Stimulated activated CD4-positive, alpha-beta T cell treated with anti-CD3 and anti-CD28 coated beads, Interleukin-4, amount 100 ng/mL, for 24 hours (primary cell): ENCODE data around the gene PCYT1A.

Experiments
- DNase-seq: peaks from one replicate; pipeline ENCODE4 v3.0.0-alpha.2; 2020

Gene PCYT1A

DNA sequence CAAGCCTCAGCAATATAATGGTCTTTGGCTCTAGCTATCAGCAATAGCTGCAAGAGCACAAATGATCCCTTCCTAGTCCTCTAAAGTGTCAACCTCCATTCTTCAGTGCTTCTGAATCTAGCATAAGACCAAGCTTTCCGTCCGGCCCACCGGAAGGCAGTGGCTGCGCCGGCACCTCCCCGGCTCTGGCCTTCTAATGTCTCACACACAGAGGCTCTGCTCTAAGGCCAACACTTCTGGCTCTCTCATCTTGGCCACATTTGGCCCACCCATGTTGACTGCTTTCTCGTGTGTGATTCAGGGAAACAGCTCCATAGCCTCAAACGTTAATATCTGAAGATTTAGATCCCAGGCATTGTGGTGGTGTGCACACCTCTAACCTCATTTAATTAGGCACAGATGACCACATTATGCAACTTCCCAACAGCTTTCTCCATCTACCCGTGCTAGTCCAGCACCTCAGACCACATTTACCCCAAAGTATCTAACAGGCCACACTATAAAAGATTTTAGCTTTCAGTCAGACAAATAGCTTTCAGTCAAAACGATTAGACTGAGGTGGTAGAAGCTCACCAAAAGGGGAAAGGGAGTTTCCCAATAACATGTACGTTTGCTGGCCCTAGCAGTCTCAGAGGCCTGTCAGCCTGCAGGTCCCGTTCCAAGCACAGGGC is 51.9 kb downstream of the PCYT1A start:
- no peak for DNase-seq

DNA sequence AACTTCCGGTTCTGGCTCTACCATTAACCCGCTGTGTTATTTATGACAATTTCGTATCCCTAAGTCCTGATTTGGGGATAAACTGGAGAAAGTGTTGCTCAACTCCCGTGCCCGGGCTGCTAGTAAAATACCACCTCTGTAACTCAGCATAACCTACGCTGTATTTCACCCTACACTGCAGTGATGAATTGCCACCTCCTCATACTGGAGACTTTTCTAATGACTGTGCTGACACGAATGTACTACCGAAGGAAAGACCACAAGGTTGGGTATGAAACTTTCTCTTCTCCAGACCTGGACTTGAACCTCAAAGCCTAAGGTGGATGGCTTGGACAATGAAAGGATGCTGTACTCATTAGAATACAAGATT is 54.7 kb downstream of the PCYT1A start:
- no peak for DNase-seq

DNA sequence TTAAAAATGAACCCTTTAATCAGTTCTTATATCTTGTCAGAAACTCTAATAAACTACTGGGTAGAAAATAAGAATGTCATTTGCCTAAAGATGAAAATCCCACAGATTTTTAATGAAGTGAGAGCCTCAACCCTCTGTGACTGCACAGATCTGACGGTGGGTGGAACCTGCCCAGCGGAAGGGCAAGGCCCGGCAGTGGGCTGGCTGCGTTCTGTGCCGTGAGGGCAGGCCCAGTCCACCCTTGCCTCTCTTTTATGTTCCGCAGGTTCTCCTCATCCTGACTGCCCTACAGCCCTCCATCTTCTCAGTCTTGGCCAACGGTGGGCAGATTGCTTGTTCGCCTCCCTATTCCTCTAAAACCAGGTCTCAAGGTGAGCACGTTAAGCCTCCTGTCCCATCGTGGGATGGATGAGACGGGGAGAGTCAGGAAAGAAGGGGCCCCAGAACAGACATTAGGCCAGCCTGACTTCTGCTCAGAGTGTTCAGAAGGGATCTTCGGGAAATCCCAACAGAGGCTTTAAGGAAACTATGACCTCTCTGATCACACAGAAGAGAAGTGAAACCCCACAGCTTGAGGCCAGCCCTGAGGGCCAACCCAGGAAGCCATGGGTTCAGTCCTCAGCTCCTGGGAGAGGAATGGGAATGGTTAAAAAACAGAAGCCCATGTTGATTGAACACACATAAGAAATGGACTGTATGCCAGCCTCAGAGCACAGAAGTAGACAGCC is 55.2 kb downstream of the PCYT1A start:
- no peak for DNase-seq

DNA sequence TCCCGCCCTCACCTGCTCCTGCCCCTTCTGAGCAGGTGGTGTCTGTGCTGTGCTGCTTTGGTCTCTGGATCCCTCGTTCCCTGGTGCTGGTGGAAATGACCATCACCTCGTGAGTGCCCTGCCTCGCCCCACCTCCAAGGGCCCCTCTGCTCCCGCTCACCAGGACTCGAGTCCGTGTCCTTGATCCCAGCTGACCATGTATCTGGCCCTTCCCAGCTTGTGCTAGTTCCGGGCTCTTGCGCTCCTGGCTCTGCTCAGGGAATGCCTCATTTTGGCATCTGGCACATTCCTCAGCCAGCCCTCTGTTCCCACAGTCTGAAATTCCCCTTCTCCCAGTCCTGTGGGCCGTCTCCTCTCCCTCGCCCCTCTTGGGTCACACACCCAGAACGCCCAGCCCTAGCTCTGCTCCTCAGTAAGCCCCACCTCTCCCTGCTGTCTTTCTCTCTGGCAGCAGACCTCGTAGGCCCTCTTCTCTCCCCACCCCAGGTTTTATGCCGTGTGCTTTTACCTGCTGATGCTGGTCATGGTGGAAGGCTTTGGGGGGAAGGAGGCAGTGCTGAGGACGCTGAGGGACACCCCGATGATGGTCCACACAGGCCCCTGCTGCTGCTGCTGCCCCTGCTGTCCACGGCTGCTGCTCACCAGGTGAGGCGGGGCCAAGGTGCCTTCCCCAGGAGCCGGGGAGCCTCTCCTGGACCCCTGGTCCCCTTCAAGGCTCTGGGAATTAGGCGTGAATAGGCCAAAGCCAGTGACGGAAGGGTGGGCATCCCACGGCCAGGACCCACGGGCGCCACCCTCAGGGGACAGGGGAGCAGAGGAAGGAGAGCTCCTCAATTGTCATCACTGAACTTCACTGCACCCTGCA is 59.7 kb downstream of the PCYT1A start:
- DNase-seq, result no peak

DNA sequence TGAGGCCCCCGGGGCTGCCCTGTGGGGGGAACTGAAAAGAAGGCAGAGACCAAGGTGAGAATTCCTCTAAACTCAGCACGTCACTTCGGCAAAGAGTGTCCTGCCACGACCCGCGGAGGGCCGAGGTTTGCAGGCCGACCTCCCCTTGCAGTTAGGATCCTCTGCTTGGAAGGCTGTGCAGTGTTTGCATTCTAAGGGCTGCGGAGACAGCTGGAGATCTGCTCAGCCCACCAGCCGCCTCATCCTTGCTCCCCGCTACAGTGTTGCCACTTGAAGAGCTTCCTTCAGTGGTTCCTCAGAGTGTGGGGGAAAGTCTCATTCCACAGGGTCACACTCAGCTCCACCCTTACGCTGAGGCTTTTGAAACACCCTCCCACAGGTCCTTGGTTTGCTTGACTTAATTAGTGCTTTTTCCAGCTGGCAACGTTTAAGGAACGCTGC is 60.4 kb downstream of the PCYT1A start:
- no peak for DNase-seq

DNA sequence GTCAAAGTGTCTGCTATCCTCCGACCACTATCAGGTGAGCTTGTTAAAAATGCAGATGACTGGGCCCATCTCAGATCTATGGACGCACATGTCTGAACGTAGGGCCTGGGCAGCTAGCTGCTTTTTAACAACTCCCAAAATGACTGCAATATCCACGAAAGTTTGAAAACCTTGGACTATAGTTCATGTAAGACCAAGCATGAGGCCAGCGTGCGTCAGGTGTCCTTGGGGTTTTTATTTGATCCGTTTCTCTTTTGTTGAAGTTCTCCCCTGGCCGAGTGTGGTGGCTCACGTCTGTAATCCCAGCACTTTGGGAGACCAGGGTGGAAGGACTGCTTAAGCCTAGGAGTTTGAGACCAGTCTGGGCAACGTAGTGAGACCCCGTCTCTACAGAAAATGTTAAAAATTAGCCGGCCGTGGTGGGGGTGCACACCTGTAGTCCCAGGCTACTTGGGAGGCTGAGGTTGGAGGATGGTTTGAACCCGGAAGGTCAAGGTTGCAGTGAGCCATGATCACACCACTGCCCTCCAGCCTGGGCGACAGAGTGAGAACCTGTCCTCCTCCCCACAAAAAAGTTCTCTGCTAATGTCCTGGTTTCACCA is 61.7 kb downstream of the PCYT1A start:
- no peak for DNase-seq

DNA sequence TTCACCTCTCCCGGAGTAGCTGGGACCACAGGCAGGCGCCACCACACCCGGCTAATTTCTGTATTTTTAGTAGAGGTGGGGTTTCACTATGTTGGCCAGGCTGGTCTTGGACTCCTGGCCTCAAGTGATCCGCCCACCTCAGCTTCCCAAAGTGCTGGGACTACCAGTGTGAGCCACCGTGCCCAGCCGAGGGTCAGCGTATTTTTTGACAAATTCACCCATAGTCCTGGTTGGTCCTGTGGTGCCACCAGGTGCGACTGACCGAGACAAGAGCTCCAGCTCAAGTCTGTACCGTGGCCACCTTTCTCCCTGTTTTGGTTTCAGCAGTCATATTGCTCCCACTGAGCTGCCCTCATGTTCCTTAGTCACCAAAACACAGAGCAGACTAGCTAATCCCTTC is 62.4 kb downstream of the PCYT1A start:
- DNase-seq, result no peak

DNA sequence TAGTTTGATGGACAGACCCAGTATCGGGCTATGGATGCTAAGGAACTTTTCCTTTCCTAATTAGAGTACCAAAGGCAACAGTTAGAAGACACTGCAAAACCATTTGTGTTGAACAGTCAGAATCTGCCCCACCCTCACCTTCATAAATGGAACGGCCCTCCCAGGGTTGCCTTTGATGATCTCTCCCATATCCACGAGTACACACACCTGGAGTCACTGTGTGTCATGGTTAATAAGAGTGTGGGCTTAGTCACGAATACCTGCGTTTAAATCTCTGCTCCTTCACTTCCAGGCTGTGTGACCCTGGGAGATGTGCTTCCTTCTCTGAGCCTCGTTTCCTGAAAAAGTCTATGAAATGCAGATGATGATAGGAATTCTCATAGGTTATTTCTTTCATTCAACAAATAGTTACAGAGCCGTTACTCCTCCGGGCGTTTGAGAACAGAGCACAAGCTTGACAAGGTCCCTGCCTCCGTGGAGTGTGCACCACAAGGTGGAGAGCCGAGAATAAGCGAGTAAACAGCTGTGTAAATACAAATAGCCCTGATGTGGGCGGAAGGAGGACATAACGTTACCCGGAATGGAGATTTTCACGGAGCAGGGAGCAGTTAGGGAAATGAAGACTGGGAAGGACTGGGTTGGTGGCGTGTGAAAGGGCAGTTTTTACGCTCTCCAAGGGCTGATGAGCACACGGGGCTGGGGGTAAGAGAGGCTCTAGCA is 64.5 kb downstream of the PCYT1A start:
- no peak for DNase-seq

DNA sequence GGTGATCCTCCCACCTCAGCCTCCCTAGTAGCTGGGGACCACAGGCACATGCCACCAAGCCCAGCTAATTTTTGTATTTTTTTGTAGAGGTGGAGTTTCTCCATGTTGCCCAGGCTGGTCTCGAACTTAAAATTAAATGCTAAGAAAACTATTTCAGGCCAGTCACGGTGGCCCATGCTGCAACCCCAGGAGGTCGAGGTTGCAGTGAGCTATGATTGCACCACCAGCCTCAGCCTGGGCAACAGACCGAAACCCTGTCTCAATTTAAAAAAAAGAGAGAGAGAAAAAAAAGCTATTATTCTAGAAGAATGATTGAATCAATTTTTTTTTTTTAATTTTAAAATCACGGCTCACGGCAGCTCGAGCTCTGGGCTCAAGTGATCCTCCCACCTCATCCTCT is 66.5 kb downstream of the PCYT1A start:
- no peak for DNase-seq

DNA sequence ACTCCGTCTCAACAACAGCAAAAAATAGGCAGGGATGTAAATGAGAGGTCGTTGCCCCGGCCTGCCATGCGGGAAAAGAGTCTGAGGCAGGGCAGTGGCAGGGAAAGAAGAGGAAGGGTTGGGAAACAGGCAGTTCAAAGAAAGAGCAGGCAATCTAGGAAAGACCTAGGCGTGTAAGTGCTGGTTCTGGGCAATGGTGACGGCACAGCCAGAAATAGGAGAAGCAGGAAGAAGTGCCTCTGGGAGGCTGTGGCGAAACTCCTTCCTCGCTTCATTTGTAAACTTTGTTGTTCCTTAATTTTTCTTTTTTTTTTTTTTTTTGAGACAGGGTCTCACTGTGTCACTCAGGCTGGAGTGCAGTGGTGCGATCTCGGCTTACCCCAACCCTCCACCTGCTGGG is 66.9 kb downstream of the PCYT1A start:
- no peak for DNase-seq

DNA sequence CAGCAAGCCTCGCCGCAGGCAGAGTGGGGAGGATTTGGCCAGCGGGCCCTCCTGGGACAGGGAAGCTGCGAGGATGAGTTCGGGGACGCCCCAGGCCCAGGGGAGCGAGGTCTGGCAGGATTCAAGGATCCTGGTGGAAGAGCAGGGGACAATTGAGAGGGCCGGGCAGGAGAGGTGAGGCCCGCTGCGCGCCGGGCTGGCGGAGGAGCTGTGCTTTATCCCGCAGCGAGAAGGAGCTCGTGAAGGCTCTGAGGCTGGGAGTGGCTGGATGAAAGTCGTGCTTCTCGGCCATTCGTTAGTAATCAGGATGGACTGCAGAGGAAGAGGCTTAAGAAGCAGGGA is 67.6 kb downstream of the PCYT1A start:
- DNase-seq, result no peak

DNA sequence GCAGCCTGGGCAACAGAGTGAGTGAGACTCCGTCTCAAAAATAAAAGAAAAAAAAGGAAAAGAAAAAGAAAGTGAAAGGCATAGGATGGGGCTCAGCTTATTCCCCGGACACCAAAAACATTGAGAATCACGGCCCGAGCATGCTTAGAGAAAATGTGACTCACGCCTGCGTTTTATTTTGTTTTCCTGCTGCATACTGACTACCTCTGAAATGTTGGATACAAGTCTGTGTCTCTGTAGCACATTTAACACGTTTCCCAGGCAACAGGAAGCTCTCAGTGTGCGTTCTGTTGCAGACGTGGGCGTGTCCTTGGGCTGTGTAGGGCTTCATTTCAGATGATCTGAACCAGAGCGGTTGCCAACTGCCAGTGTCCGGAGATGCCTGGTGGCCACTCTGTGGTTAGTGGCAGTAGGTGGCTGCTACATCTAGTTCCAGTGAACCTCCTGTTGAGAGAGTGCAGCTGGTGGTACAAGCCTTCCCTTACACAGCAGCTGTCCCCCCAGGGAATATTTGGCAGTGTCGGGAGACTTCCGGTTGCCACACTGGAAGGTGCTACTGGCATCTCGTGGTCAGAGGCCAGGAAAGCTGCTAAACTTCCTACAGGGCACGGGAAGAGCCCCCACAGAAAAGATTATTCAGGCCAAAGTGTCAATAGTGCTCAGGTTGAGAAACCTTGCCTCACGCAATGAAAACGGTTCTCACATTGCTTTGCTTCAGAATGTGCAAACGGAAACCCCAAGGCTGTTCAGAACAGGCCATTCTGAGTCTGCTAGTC is 68.1 kb downstream of the PCYT1A start:
- DNase-seq, result peak; percentile 66

DNA sequence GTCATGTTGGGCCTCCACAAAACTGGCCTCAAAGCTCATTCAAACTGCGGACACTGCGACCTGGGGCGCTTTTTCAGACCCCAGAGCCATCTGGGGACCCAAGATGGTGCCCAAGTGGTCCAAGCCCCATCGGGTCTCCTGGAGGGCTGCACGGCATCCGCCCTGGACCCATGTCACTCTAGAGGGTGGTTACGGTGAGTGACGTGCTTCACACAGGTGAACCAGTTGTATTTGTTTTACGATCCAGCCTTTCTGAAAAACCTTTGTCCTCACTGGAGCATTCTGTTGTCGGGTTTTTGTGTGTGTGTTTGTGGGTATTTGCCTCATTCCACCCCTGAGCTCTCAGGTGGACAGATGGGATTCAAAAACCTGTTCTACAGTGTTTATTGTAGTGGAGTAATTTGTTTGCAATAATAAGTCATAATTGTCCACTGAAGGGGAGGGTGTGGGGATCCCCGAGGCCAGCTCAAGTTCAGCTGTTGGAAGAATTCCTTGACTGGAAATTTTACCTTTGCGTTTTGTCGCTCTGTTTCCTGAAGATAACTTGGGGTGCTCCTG is 69.3 kb downstream of the PCYT1A start:
- no peak for DNase-seq

DNA sequence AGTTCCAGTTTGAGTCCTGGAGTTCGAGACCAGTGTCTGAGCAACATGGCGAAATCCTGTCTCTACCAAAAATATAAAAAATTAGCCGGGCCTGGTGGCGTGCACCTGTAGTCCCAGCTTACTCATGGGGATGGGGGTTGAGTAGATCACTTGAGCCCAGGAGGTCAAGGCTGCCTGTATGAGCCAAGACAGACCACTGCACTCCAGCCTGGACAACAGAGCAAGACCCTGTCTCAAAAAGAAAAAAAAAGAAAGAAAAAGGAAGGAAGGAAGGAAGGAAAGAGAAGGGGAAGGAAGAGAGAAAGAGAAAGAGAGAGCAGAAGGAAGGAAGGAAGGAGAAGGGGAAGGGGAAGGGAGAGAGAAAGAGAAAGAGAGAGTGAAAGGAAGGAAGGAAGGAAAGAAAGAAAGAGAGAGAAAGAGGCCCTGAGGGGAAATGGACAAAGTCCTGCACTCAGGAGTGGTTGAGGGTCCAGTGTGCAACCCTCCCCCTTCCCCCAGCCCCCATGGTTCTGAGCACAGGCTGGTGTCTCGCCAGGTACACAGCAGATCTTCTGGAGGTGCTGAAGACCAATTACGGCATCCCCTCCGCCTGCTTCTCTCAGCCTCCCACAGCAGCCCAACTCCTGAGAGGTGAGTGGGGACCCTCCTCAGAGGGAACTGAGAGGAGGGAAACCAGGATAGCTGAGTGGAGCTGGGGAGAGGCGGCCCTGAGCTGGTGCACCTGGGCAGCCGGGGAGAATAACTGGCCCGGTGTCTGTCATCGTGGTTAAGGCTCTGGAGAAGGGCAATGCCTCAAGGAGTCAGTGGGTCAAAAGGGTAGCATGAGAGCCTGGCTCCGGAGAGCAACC is 70.0 kb downstream of the PCYT1A start:
- no peak for DNase-seq

DNA sequence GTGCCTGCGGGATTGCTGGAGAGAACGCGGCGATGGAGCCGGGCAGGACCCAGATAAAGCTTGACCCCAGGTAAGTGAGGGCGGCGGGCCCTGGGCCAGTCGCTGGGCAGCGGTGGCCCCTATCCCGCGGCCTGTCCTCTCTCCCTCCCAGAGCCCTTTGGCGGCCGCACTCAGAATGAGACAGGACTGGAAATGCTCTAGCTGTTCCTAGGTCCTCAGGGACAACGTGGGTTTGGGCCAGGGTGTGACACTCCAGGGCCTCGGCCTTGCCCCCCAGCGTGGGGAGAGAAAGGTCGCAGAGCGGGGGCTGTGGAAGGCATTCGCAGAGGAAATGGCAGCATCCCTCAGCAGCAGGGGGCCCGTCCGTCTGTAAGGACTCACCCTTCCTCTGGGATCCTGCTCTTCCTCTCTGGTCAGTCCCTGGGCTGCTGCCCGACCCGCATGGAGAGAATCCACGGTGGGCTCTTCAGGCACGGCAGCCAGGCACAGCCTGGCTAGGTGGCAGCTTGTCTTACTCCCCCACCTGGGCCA is 70.8 kb downstream of the PCYT1A start:
- DNase-seq, result no peak

DNA sequence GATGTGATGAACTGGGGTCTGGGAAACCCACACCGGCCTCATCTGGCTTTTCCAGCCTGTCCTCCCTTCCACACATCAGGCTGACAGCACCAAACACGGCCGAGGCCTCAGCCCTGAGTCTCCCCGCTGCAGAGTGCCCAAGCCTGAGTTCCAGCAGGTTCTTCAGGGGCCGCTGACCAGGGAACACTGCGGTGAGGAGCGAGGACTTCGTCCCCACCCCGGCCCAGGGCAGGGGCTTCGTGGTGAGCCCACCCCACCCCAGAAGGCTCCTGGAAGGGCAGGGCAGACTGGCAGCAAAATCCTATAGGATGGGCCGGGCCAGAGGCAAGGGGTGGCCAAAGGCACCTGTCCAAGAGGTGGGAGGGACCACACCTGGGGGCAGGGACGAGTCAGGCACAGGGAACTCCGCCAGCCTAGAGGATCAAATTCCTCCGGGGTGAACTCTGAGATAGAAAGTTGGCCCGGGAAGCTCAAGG is 71.4 kb downstream of the PCYT1A start, which contains the start of gene SLC51A:
Gene SLC51A, plus strand, starts transcription at position 446 of the 476 bp plus-strand sequence. CDS start 179 bp downstream, outside the sequence.
- DNase-seq, result no peak

DNA sequence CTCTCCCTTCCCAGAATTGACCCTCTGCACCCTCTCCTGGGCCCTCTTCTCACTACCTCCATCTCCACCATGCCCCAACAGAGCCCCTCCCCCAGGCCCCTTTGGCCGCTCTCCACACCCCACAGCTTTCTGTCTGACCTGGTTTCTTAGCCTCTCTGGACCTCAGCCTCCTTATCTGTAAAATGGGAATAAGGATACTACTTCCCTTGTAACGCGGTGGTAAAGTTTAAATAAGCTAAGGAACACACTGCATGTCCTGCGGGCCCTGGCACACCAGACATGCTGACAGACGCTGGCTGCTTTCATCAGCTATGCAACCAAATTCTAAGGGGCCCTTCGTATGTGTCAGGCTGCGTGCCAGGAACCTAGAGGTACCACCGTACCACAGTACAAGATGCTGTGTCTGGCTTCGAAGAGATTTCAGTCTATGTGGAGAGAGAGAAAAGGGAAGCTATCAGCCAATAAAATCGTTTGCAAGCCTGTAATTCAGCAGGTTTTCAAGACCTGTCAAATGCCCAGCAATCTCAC is 72.0 kb downstream of the PCYT1A start:
- no peak for DNase-seq

DNA sequence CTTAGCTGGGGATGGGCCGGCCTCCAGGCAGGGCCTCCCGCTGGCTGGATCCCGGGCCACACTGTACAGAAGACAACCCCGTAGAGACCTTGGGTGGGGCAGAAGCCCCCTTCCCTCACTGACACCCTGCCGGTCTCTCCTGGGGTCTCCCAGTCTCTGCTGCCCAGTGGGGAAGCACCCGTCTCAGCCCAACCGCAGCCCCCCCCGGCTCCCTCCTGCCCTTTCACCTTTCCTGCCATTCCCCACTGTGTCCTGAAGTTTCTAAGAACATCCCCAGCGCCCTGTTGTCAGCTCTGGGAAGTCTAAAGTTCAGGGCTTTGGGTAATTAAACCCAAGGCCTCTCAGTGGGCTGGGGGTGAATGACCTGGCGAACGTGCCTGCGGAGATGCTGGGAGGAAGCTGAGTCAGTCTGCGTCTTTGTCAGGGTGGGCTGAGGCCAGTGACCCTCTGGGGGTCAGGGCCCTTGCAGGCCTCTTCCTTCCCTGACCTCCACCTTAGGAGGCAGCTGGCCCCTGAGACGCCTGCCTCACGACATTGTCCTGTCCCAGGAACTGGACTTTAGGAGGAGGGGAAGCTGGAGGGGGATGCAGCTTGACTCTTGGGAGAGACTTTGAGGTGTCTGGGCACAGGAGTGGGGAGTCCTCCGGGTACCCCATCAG is 72.6 kb downstream of the PCYT1A start:
- DNase-seq, result no peak
